ENCODE data around the gene DPP4.

DPP4 gene

GRCh38 chr2:161964160-161964559 lies 109.9 kb downstream of the DPP4 start:
- Histone ChIP-seq H3K36me3 (replicated peaks in 1 of 2; ENCODE audit: control insufficient read depth in 2 of 2, insufficient read depth in 2 of 2, low read length in 2 of 2) (no peaks in the 10 kb centered on the region), H2BK12ac (ENCODE audit: low read length) (no peak overlapping the region), H2AFZ (ENCODE audit: low read length) (no peak overlapping the region), H2AK5ac (ENCODE audit: low read depth, low read length) (no peak overlapping the region), H3K4ac (ENCODE audit: low read length) (no peak overlapping the region), H2BK15ac (ENCODE audit: low read length) (no peak overlapping the region), H3K9ac (ENCODE audit: low read depth, low read length, poor library complexity) (no peak overlapping the region), H3K27me3 (ENCODE audit: control insufficient read depth in 3 of 3, insufficient read depth in 3 of 3, low read depth in 1 of 3, low read length in 3 of 3) (no peaks in the 10 kb centered on the region), H3K23ac (ENCODE audit: low read depth, low read length, poor library complexity) (no peak overlapping the region), H3K18ac (ENCODE audit: low read length) (no peak overlapping the region), H3K27ac (replicated peaks; ENCODE audit: low read length) (no peak overlapping the region), H3K79me1 (ENCODE audit: low read depth, low read length) (no peaks in the 10 kb centered on the region), H3K14ac (ENCODE audit: low read length) (no peak overlapping the region), H3K4me3 (ENCODE audit: low read length in 2 of 2) (no peak overlapping the region), H3K4me2 (ENCODE audit: insufficient read depth, low read length, poor library complexity, severe bottlenecking) (no peak overlapping the region), H3K4me1 (ENCODE audit: control insufficient read depth in 2 of 2, insufficient read depth in 1 of 2, low read depth in 1 of 2, low read length in 2 of 2) (no peaks in the 10 kb centered on the region), H2BK120ac (ENCODE audit: low read depth, low read length) (no peak overlapping the region), H3K9me3 (replicated peaks in 1 of 2; ENCODE audit: control insufficient read depth in 2 of 2, insufficient read depth in 1 of 2, low read depth in 1 of 2, low read length in 2 of 2) (no peaks in the 10 kb centered on the region), H4K8ac (ENCODE audit: low read depth, low read length) (no peak overlapping the region), H2BK5ac (ENCODE audit: low read length) (no peak overlapping the region), H4K91ac (ENCODE audit: low read depth, low read length, poor library complexity) (no peak overlapping the region)
- WGBS, 2 donors (ENCODE audit: extremely low coverage in 2 of 2, insufficient read length in 2 of 2, insufficient replicate concordance in 1 of 2) = no CpG with 5 or more reads among the region's 4 CpGs
- no peak for DNase-seq (ENCODE audit: low spot score)

GRCh38 chr2:161962160-161962559 lies 111.9 kb downstream of the DPP4 start:
- Histone ChIP-seq H3K4me2 (ENCODE audit: insufficient read depth, low read length, poor library complexity, severe bottlenecking) (no peak overlapping the region), H2BK12ac (ENCODE audit: low read length) (no peak overlapping the region), H3K27me3 (ENCODE audit: control insufficient read depth in 3 of 3, insufficient read depth in 3 of 3, low read depth in 1 of 3, low read length in 3 of 3) (no peaks in the 10 kb centered on the region), H2BK15ac (ENCODE audit: low read length) (no peak overlapping the region), H4K91ac (ENCODE audit: low read depth, low read length, poor library complexity) (no peak overlapping the region), H3K9me3 (replicated peaks in 1 of 2; ENCODE audit: control insufficient read depth in 2 of 2, insufficient read depth in 1 of 2, low read depth in 1 of 2, low read length in 2 of 2) (no peaks in the 10 kb centered on the region), H2AK5ac (ENCODE audit: low read depth, low read length) (no peak overlapping the region), H3K9ac (ENCODE audit: low read depth, low read length, poor library complexity) (no peak overlapping the region), H2BK120ac (ENCODE audit: low read depth, low read length) (no peak overlapping the region), H3K23ac (ENCODE audit: low read depth, low read length, poor library complexity) (no peak overlapping the region), H2BK5ac (ENCODE audit: low read length) (no peak overlapping the region), H4K8ac (ENCODE audit: low read depth, low read length) (no peak overlapping the region), H3K4me1 (ENCODE audit: control insufficient read depth in 2 of 2, insufficient read depth in 1 of 2, low read depth in 1 of 2, low read length in 2 of 2) (no peaks in the 10 kb centered on the region), H2AFZ (ENCODE audit: low read length) (no peak overlapping the region), H3K27ac (replicated peaks; ENCODE audit: low read length) (no peak overlapping the region), H3K4ac (ENCODE audit: low read length) (no peak overlapping the region), H3K4me3 (ENCODE audit: low read length in 2 of 2) (no peak overlapping the region), H3K18ac (ENCODE audit: low read length) (no peak overlapping the region), H3K36me3 (replicated peaks in 1 of 2; ENCODE audit: control insufficient read depth in 2 of 2, insufficient read depth in 2 of 2, low read length in 2 of 2) (no peaks in the 10 kb centered on the region), H3K79me1 (ENCODE audit: low read depth, low read length) (no peaks in the 10 kb centered on the region), H3K14ac (ENCODE audit: low read length) (no peak overlapping the region)
- no peak for DNase-seq (ENCODE audit: low spot score)

GRCh38 chr2:161961061-161961460 lies 113.0 kb downstream of the DPP4 start:
- H2BK12ac ChIP-seq (ENCODE audit: low read length) = no peak overlapping the region
- H3K9me3 ChIP-seq (replicated peaks in 1 of 2; ENCODE audit: control insufficient read depth in 2 of 2, insufficient read depth in 1 of 2, low read depth in 1 of 2, low read length in 2 of 2) = no peaks in the 10 kb centered on the region
- H3K27ac ChIP-seq (replicated peaks; ENCODE audit: low read length) = no peak overlapping the region
- H3K23ac ChIP-seq (ENCODE audit: low read depth, low read length, poor library complexity) = no peak overlapping the region
- H3K9ac ChIP-seq (ENCODE audit: low read depth, low read length, poor library complexity) = no peak overlapping the region
- no peak overlapping the region for H3K14ac ChIP-seq (ENCODE audit: low read length)
- H4K8ac ChIP-seq (ENCODE audit: low read depth, low read length) = no peak overlapping the region
- no peak overlapping the region for H3K4ac ChIP-seq (ENCODE audit: low read length)
- H3K36me3 ChIP-seq (replicated peaks in 1 of 2; ENCODE audit: control insufficient read depth in 2 of 2, insufficient read depth in 2 of 2, low read length in 2 of 2) = no peaks in the 10 kb centered on the region
- DNase-seq (ENCODE audit: low spot score) = no peak
- no peak overlapping the region for H3K4me3 ChIP-seq (ENCODE audit: low read length in 2 of 2)
- H3K4me2 ChIP-seq (ENCODE audit: insufficient read depth, low read length, poor library complexity, severe bottlenecking) = no peak overlapping the region
- no peak overlapping the region for H2BK120ac ChIP-seq (ENCODE audit: low read depth, low read length)
- no peaks in the 10 kb centered on the region for H3K4me1 ChIP-seq (ENCODE audit: control insufficient read depth in 2 of 2, insufficient read depth in 1 of 2, low read depth in 1 of 2, low read length in 2 of 2)
- no peak overlapping the region for H3K18ac ChIP-seq (ENCODE audit: low read length)
- no peak overlapping the region for H2AK5ac ChIP-seq (ENCODE audit: low read depth, low read length)
- no peak overlapping the region for H4K91ac ChIP-seq (ENCODE audit: low read depth, low read length, poor library complexity)
- peaks cover 0 to 2% (median 0%) of the 10 kb centered on the region in 3 experiments for H3K27me3 ChIP-seq (ENCODE audit: control insufficient read depth in 3 of 3, insufficient read depth in 3 of 3, low read depth in 1 of 3, low read length in 3 of 3)
- H2BK15ac ChIP-seq (ENCODE audit: low read length) = no peak overlapping the region
- H3K79me1 ChIP-seq (ENCODE audit: low read depth, low read length) = no peaks in the 10 kb centered on the region
- no peak overlapping the region for H2BK5ac ChIP-seq (ENCODE audit: low read length)
- H2AFZ ChIP-seq (ENCODE audit: low read length) = no peak overlapping the region
- no CpG with 5 or more reads among the region's 2 CpGs for WGBS, 2 donors (ENCODE audit: extremely low coverage in 2 of 2, insufficient read length in 2 of 2, insufficient replicate concordance in 1 of 2)

GRCh38 chr2:161956738-161957137 lies 117.3 kb downstream of the DPP4 start:
- no peak overlapping the region for H3K4me2 ChIP-seq (ENCODE audit: insufficient read depth, low read length, poor library complexity, severe bottlenecking)
- H2AK5ac ChIP-seq (ENCODE audit: low read depth, low read length) = no peak overlapping the region
- H4K91ac ChIP-seq (ENCODE audit: low read depth, low read length, poor library complexity) = no peak overlapping the region
- no peak overlapping the region for H3K4me3 ChIP-seq (ENCODE audit: low read length in 2 of 2)
- H3K27me3 ChIP-seq (ENCODE audit: control insufficient read depth in 3 of 3, insufficient read depth in 3 of 3, low read depth in 1 of 3, low read length in 3 of 3) = peaks cover 0 to 9% (median 0%) of the 10 kb centered on the region in 3 experiments
- no peaks in the 10 kb centered on the region for H3K36me3 ChIP-seq (replicated peaks in 1 of 2; ENCODE audit: control insufficient read depth in 2 of 2, insufficient read depth in 2 of 2, low read length in 2 of 2)
- H2BK120ac ChIP-seq (ENCODE audit: low read depth, low read length) = no peak overlapping the region
- no peak overlapping the region for H2AFZ ChIP-seq (ENCODE audit: low read length)
- no peak overlapping the region for H3K9ac ChIP-seq (ENCODE audit: low read depth, low read length, poor library complexity)
- H3K27ac ChIP-seq (replicated peaks; ENCODE audit: low read length) = no peak overlapping the region
- H2BK15ac ChIP-seq (ENCODE audit: low read length) = no peak overlapping the region
- H2BK5ac ChIP-seq (ENCODE audit: low read length) = no peak overlapping the region
- no peak overlapping the region for H4K8ac ChIP-seq (ENCODE audit: low read depth, low read length)
- H3K9me3 ChIP-seq (replicated peaks in 1 of 2; ENCODE audit: control insufficient read depth in 2 of 2, insufficient read depth in 1 of 2, low read depth in 1 of 2, low read length in 2 of 2) = no peaks in the 10 kb centered on the region
- no peak overlapping the region for H3K14ac ChIP-seq (ENCODE audit: low read length)
- H2BK12ac ChIP-seq (ENCODE audit: low read length) = no peak overlapping the region
- H3K4ac ChIP-seq (ENCODE audit: low read length) = no peak overlapping the region
- WGBS, 2 donors (ENCODE audit: extremely low coverage in 2 of 2, insufficient read length in 2 of 2, insufficient replicate concordance in 1 of 2) = no CpG with 5 or more reads among the region's 3 CpGs
- H3K79me1 ChIP-seq (ENCODE audit: low read depth, low read length) = no peaks in the 10 kb centered on the region
- no peak overlapping the region for H3K18ac ChIP-seq (ENCODE audit: low read length)
- DNase-seq (ENCODE audit: low spot score) = no peak
- H3K23ac ChIP-seq (ENCODE audit: low read depth, low read length, poor library complexity) = no peak overlapping the region
- no peaks in the 10 kb centered on the region for H3K4me1 ChIP-seq (ENCODE audit: control insufficient read depth in 2 of 2, insufficient read depth in 1 of 2, low read depth in 1 of 2, low read length in 2 of 2)
